IMR-90 (cell line): ENCODE results near the gene DLX2. TPM values are rescaled to one million over a fixed set of nuclear protein-coding genes. Genes with fewer than 3 reads are reported as not detected.

Source experiments
- ATAC-seq: fragments of 200-7000 bp; cut with Tn5 transposase; 2 replicates; pipeline ENCODE4 v1.9.1; 2020; ENCODE audit warnings: low read depth, mild to moderate bottlenecking, moderate library complexity
- BruUV-seq: library from RNA; stranded (reverse); fragments of 400-500 nt; replicated peaks from 2 replicates; lab custom pipeline; 2021; lab: Mats Ljungman, UMichigan
- CTCF ChIA-PET: fragments of 300-600 bp; formaldehyde crosslinking; extraction: SDS; loops from one replicate; lab custom pipeline; 2021; ENCODE audit warnings: antibody characterized with exemption; lab: Yijun Ruan, JAX
- POLR2A ChIA-PET: fragments of 300-600 bp; sonication (Branson Sonifier 250); formaldehyde crosslinking; loops from one replicate; lab custom pipeline; 2022; ENCODE audit warnings: antibody characterized with exemption; ENCODE audit not compliant: unreplicated experiment; lab: Charles Lee
- DNase-seq: peaks from one replicate; pipeline ENCODE4 v3.0.0; 2013
- H2AFZ ChIP-seq: replicated peaks from 2 replicates; pipeline ENCODE3; 2013; ENCODE audit warnings: low read length, mild to moderate bottlenecking; ENCODE audit not compliant: poor library complexity
- H2AK5ac ChIP-seq: 2 replicates; pipeline ENCODE4 v1.6.1; 2013; ENCODE audit warnings: low read depth, low read length, inconsistent platforms
- H2AK9ac ChIP-seq: replicated peaks from 2 replicates; pipeline ENCODE3; 2013; ENCODE audit warnings: mild to moderate bottlenecking, low read depth, low read length, moderate library complexity; ENCODE audit not compliant: poor library complexity
- H2BK120ac ChIP-seq: 2 replicates; pipeline ENCODE4 v1.6.1; 2013; ENCODE audit warnings: low read depth, low read length, inconsistent platforms
- H2BK15ac ChIP-seq: 3 replicates; pipeline ENCODE4 v1.6.1; 2013; ENCODE audit warnings: low read depth, low read length, inconsistent platforms
- H2BK20ac ChIP-seq: 2 replicates; pipeline ENCODE4 v1.6.1; 2013; ENCODE audit warnings: low read depth, mild to moderate bottlenecking, inconsistent platforms, low read length, moderate library complexity
- H2BK5ac ChIP-seq: 2 replicates; pipeline ENCODE4 v1.6.1; 2013; ENCODE audit warnings: mild to moderate bottlenecking, low read depth, low read length, inconsistent platforms; ENCODE audit not compliant: poor library complexity, severe bottlenecking
- H3K14ac ChIP-seq: replicated peaks from 2 replicates; pipeline ENCODE4 v1.6.1; 2013; ENCODE audit warnings: low read depth, low read length, inconsistent platforms
- H3K18ac ChIP-seq: 2 replicates; pipeline ENCODE4 v1.6.1; 2013; ENCODE audit warnings: low read depth, low read length, control low read depth
- H3K23ac ChIP-seq: 2 replicates; pipeline ENCODE4 v1.6.1; 2013; ENCODE audit warnings: low read depth, low read length, inconsistent platforms
- H3K27ac ChIP-seq: 2 replicates; pipeline ENCODE4 v1.5.1; 2013; ENCODE audit warnings: mild to moderate bottlenecking, control low read depth, low read length; ENCODE audit not compliant: insufficient read depth
- H3K27me3 ChIP-seq: 2 replicates; pipeline ENCODE4 v1.6.1; 2013; ENCODE audit warnings: low read length; ENCODE audit not compliant: control insufficient read depth, insufficient read depth
- H3K36me3 ChIP-seq: 2 replicates; pipeline ENCODE4 v1.6.1; 2013; ENCODE audit warnings: low read length, mixed read lengths; ENCODE audit not compliant: control insufficient read depth, insufficient read depth
- H3K4ac ChIP-seq: 2 replicates; pipeline ENCODE4 v1.6.1; 2013; ENCODE audit warnings: low read depth, low read length, inconsistent platforms
- H3K4me1 ChIP-seq: 2 replicates; pipeline ENCODE4 v1.6.1; 2013; ENCODE audit warnings: low read length, mixed read lengths; ENCODE audit not compliant: control insufficient read depth, insufficient read depth
- H3K4me2 ChIP-seq: 2 replicates; pipeline ENCODE4 v1.6.1; 2013; ENCODE audit warnings: low read depth, mild to moderate bottlenecking, control low read depth, low read length, moderate library complexity
- H3K4me3 ChIP-seq: 2 replicates; pipeline ENCODE4 v1.5.1; 2013; ENCODE audit warnings: low read depth, mild to moderate bottlenecking, control low read depth, low read length, moderate library complexity; ENCODE audit not compliant: insufficient read depth
- H3K56ac ChIP-seq: 2 replicates; pipeline ENCODE4 v1.6.1; 2013; ENCODE audit warnings: low read length, inconsistent platforms; ENCODE audit not compliant: insufficient read depth; ENCODE audit errors: extremely low read depth
- H3K79me1 ChIP-seq, 2 experiments: 2 replicates each; pipeline ENCODE4 v1.6.1; 2013; ENCODE audit warnings: low read length in 2 of 2, inconsistent platforms in 1 of 2, low read depth in 1 of 2
- H3K9ac ChIP-seq: 2 replicates; pipeline ENCODE4 v1.6.1; 2013; ENCODE audit warnings: low read depth, low read length, control low read depth
- H3K9me1 ChIP-seq: 2 replicates; pipeline ENCODE4 v1.6.1; 2013; ENCODE audit warnings: low read length, inconsistent platforms; ENCODE audit not compliant: insufficient read depth
- H3K9me3 ChIP-seq: 2 replicates; pipeline ENCODE4 v1.6.1; 2013; ENCODE audit warnings: low read length; ENCODE audit not compliant: control insufficient read depth, insufficient read depth
- H4K20me1 ChIP-seq: 2 replicates; pipeline ENCODE4 v1.6.1; 2013; ENCODE audit warnings: low read length, inconsistent platforms; ENCODE audit not compliant: insufficient read depth
- H4K5ac ChIP-seq: 2 replicates; pipeline ENCODE4 v1.6.1; 2013; ENCODE audit warnings: mild to moderate bottlenecking, low read depth, low read length, control low read depth
- H4K8ac ChIP-seq, 2 experiments: 2 replicates each; pipeline ENCODE4 v1.6.1; 2013; ENCODE audit warnings: low read depth in 2 of 2, low read length in 2 of 2, control low read depth in 1 of 2, inconsistent platforms in 1 of 2
- H4K91ac ChIP-seq: 2 replicates; pipeline ENCODE4 v1.6.1; 2013; ENCODE audit warnings: low read depth, low read length, inconsistent platforms; ENCODE audit not compliant: insufficient read depth
- BHLHE40 ChIP-seq: fragments of 150-350 bp; IDR thresholded peaks from 2 replicates; pipeline ENCODE4 v1.6.1; 2016; ENCODE audit warnings: mild to moderate bottlenecking, low read depth, low read length
- CHD1 ChIP-seq: IDR thresholded peaks from 2 replicates; pipeline ENCODE4 v1.6.1; 2012; ENCODE audit warnings: low read depth, low read length, improper control_type of control experiment
- ELK1 ChIP-seq: fragments of 150-350 bp; IDR thresholded peaks from 2 replicates; pipeline ENCODE4 v1.6.1; 2016; ENCODE audit warnings: low read depth, mild to moderate bottlenecking, low read length, moderate library complexity, borderline replicate concordance
- FOS ChIP-seq: fragments of 150-350 bp; IDR thresholded peaks from 2 replicates; pipeline ENCODE4 v1.6.1; 2016; ENCODE audit warnings: low read depth, low read length
- MAFK ChIP-seq: IDR thresholded peaks from 2 replicates; pipeline ENCODE4 v1.6.1; 2012; ENCODE audit warnings: low read depth, low read length, improper control_type of control experiment
- MAZ ChIP-seq: IDR thresholded peaks from 2 replicates; pipeline ENCODE4 v1.6.1; 2012; ENCODE audit warnings: low read depth, mild to moderate bottlenecking, low read length, improper control_type of control experiment, moderate library complexity, borderline replicate concordance
- MXI1 ChIP-seq: IDR thresholded peaks from 2 replicates; pipeline ENCODE4 v1.6.1; 2012; ENCODE audit warnings: low read depth, mild to moderate bottlenecking, low read length, moderate library complexity, borderline replicate concordance
- NFE2L2 ChIP-seq: fragments of 150-350 bp; IDR thresholded peaks from 2 replicates; pipeline ENCODE4 v1.6.1; 2016; ENCODE audit warnings: low read depth, mild to moderate bottlenecking, low read length
- POLR2A ChIP-seq: IDR thresholded peaks from 2 replicates; pipeline ENCODE4 v1.6.1; 2012; ENCODE audit warnings: mild to moderate bottlenecking, low read depth, low read length
- RAD21 ChIP-seq: IDR thresholded peaks from 2 replicates; pipeline ENCODE4 v1.6.1; 2012; ENCODE audit warnings: low read length, improper control_type of control experiment
- RFX5 ChIP-seq: IDR thresholded peaks from 2 replicates; pipeline ENCODE4 v1.8.0; 2012; ENCODE audit warnings: low read depth, mild to moderate bottlenecking, low read length, moderate library complexity
- SMC3 ChIP-seq: fragments of 150-350 bp; IDR thresholded peaks from 2 replicates; pipeline ENCODE4 v1.6.1; 2016; ENCODE audit warnings: low read depth, mild to moderate bottlenecking, antibody characterized with exemption, low read length, moderate library complexity
- WGBS, 2 experiments: methylation state at CpG; one replicate each; pipeline versions ENCODE4 v1.1.5 to v1.1.7; 2013; ENCODE audit warnings: missing lambda C conversion rate in 2 of 2; ENCODE audit not compliant: insufficient read length in 1 of 2; ENCODE audit errors: extremely low coverage in 2 of 2; 5-methylcytosine and 5-hydroxymethylcytosine counted together
- dilution Hi-C: fragments of 300-500 bp; cut with HindIII; formaldehyde crosslinking; loops from one replicate; pipeline ENCODE4 v1.14.3; 2018; ENCODE audit warnings: low sequenced_read_pairs; ENCODE audit not compliant: unreplicated experiment
- in situ Hi-C: fragments of 300-500 bp; cut with MboI; formaldehyde crosslinking; loops from 3 replicates; pipeline ENCODE4 v1.14.3; 2019; ENCODE audit warnings: low sequenced_read_pairs, inconsistent platforms, mixed read lengths
- intact Hi-C: fragments of 100-400 bp; cut with micrococcal nuclease; formaldehyde crosslinking; loops from 2 replicates; pipeline ENCODE4 v1.10.0; 2022
- polyA plus RNA-seq, 3 experiments: library from polyadenylated mRNA; depleted of rRNA; stranded (reverse); fragments of >200 nt; gene quantifications; 2 replicates each; pipeline ENCODE4 v1.2.3, GENCODE V29; 2012; ENCODE audit warnings: low replicate concordance in 1 of 3
- total RNA-seq: library from RNA; depleted of rRNA; stranded (reverse); fragments of >200 nt; gene quantifications from 2 replicates; pipeline ENCODE4 v1.2.3, GENCODE V29; 2012
- TF ChIP-seq, protein P1 (sequence below): conservative IDR thresholded peaks from 2 replicates; pipeline ENCODE4 v1.5.1; 2012; ENCODE audit warnings: mild to moderate bottlenecking, low read depth, low read length, improper control_type of control experiment

Gene DLX2
- total and polyA plus RNA-seq, 2 of the 4 experiments (the other 2 are of a cell fraction): 0.38 TPM; not detected in 1

DNA sequence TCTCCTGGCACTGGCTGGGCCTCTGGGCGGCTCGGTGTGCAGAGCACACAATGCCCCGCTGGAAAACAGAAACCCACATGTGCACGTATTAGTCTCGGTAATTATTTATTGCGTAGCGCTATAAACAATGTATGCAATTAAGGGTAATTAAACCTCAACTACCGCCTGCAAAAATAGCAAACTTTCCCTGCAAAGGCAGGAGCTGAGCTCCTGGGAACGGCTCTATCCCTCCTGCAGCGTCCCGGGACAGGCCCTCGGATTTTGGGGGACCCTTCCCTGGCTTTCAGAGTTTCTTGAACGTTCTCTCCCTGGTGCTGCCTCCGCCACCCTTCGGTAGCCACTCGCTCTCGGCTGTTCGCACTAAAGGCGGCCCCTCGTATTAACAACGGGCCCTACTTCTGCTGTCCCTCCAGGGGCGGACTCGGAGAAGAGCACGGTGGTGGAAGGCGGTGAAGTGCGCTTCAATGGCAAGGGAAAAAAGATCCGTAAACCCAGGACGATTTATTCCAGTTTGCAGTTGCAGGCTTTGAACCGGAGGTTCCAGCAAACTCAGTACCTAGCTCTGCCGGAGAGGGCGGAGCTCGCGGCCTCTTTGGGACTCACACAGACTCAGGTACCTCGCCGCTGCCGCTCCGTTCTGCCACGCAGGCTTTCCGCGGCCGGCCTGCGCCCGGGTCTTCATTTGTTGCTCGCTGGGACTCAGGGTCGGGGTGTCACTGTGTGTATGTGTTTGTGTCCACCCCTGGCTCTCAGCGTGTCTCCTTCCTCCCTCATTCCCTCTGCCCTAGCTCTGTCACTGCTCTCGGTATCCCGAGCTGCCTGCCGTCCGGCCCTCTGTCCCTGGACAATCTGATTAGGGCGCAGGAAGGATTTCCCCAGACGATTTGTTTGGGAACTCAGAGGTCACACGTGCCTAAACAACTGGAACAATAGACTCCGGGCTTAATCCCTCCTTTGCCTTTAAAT lies 16.2 kb downstream of the DLX2 start:
- Histone ChIP-seq H3K4me3 (peak overlapping the region; percentile 56; the same call in 1 of the 2 replicates), H3K9me1 (no peaks in the 10 kb centered on the region), H2AK5ac (no peak overlapping the region), H3K14ac (no peak overlapping the region), H3K4me2 (peak overlapping the region; percentile 76), H3K36me3 (no peaks in the 10 kb centered on the region), H4K20me1 (peaks cover 5% of the 10 kb centered on the region; the same call in 1 of the 2 replicates), H2BK5ac (no peak overlapping the region), H3K23ac (peak overlapping the region; percentile 50; the same call in 1 of the 2 replicates), H2BK15ac (no peak overlapping the region; the same call in 2 of the 3 replicates), H2AK9ac (peak overlapping the region; percentile 20), H3K4me1 (no peaks in the 10 kb centered on the region; the same call in 1 of the 2 replicates), H3K9me3 (peaks cover 9% of the 10 kb centered on the region; the same call in 1 of the 2 replicates), H2BK120ac (no peak overlapping the region), H4K5ac (no peak overlapping the region), H3K9ac (no peak overlapping the region), H3K27ac (no peak overlapping the region), H2BK20ac (no peak overlapping the region), H3K18ac (no peak overlapping the region), H3K79me1 (no peaks in the 10 kb centered on the region), H3K4ac (no peak overlapping the region), H4K8ac (no peak overlapping the region), H2AFZ (peak overlapping the region; percentile 69), H3K56ac (no peak overlapping the region), H3K27me3 (peaks cover 82% of the 10 kb centered on the region), H4K91ac (no peak overlapping the region)
- DNase-seq (no peak), ATAC-seq (no peak)
- ChIA-PET CTCF (interaction anchor here (0.7 kb wide), 1 partner anchor 34 kb away, joined by 4 read pairs; no protein-coding TSS in a partner anchor), POLR2A (no interaction called here)
- intact Hi-C loops: loop anchor here (5.0 kb wide), 1 partner anchor 89 kb away; the partner anchor contains the start of gene METAP1D
- no TSS peak for BruUV-seq
- dilution Hi-C loops: no loop called here
- in situ Hi-C loops: no loop called here
- WGBS, 2 experiments: 18% methylated on average over 24 of the region's 54 CpGs; no CpG with 5 or more reads in 1 of the 2 experiments
- TF ChIP-seq RFX5 (no peak), MAFK (no peak), RAD21 (no peak), SMC3 (no peak), FOS (no peak), NFE2L2 (no peak), MAZ (no peak), ELK1 (no peak), BHLHE40 (no peak), CHD1 (no peak), MXI1 (no peak), POLR2A (no peak)
- TF ChIP-seq, protein P1, sequence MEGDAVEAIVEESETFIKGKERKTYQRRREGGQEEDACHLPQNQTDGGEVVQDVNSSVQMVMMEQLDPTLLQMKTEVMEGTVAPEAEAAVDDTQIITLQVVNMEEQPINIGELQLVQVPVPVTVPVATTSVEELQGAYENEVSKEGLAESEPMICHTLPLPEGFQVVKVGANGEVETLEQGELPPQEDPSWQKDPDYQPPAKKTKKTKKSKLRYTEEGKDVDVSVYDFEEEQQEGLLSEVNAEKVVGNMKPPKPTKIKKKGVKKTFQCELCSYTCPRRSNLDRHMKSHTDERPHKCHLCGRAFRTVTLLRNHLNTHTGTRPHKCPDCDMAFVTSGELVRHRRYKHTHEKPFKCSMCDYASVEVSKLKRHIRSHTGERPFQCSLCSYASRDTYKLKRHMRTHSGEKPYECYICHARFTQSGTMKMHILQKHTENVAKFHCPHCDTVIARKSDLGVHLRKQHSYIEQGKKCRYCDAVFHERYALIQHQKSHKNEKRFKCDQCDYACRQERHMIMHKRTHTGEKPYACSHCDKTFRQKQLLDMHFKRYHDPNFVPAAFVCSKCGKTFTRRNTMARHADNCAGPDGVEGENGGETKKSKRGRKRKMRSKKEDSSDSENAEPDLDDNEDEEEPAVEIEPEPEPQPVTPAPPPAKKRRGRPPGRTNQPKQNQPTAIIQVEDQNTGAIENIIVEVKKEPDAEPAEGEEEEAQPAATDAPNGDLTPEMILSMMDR: no peak
